Measurements from ENCODE around the gene INPP5D.

DNA sequence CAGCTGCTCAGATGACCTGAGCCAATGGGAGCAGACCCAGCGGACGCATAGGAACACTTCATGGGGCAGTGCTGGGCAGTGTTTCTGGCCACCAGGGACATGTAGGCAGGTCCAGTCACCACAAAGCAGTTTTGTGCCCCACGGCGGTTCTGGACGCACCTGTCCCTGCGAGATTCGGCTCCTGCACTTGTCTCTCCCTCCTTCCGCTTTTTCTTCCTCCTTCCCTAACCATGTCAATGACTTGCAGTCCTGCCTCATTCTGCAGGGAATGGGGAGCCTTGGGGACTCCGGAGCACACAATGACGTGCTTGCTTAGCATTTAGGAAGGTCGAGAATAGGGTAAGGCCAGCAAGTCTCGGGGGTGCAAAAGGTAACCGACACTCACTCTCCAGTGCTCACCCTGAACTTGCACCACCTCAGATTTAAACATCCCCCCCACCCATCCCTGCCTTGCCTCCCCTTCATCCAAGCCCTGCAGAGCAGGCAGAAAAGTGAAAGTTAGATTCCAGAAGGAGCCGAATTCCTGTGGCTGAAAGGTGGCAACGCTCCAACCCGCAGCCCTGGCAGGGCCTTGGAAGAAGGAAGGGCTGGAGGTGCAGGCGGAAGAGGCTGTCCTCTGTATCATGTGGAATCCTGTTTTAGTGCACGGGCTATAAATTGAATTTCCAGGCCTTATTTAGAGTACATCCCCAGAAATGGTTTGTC is 150.9 kb downstream of the INPP5D start:
- TF ChIP-seq, protein P1, sequence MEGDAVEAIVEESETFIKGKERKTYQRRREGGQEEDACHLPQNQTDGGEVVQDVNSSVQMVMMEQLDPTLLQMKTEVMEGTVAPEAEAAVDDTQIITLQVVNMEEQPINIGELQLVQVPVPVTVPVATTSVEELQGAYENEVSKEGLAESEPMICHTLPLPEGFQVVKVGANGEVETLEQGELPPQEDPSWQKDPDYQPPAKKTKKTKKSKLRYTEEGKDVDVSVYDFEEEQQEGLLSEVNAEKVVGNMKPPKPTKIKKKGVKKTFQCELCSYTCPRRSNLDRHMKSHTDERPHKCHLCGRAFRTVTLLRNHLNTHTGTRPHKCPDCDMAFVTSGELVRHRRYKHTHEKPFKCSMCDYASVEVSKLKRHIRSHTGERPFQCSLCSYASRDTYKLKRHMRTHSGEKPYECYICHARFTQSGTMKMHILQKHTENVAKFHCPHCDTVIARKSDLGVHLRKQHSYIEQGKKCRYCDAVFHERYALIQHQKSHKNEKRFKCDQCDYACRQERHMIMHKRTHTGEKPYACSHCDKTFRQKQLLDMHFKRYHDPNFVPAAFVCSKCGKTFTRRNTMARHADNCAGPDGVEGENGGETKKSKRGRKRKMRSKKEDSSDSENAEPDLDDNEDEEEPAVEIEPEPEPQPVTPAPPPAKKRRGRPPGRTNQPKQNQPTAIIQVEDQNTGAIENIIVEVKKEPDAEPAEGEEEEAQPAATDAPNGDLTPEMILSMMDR (IDR thresholded peaks at IDR 0.05), result no peak
- TF ChIP-seq EZH2 (IDR thresholded peaks at IDR 0.05; ENCODE audit: borderline replicate concordance, insufficient read depth, low read depth, low read length, poor library complexity, severe bottlenecking), result no peak
